A549 (cell line): ENCODE data around the gene ACACA. TPM values are rescaled to one million over a fixed set of nuclear protein-coding genes. Genes with fewer than 3 reads are reported as not detected.

Source experiments
- ATAC-seq, 2 experiments: fragments of 200-7000 bp in 1 of 2; fragments of >200 bp in 1 of 2; cut with Nextera tagmentation in 1 of 2; cut with Tn5 transposase in 1 of 2; 3 replicates each; pipeline versions ENCODE4 v1.8.0 to v1.9.1; 2018 to 2020; ENCODE audit warnings: mild to moderate bottlenecking in 1 of 2, moderate library complexity in 1 of 2
- CTCF ChIA-PET: fragments of 300-600 bp; sonication (Branson Sonifier 250); formaldehyde crosslinking; extraction: SDS; loops from one replicate; lab custom pipeline; 2021; ENCODE audit warnings: antibody characterized with exemption, inconsistent platforms; lab: Yijun Ruan, JAX
- POLR2A ChIA-PET: fragments of 350-600 bp; formaldehyde crosslinking; extraction: SDS; loops from one replicate; lab custom pipeline; 2021; ENCODE audit warnings: antibody characterized with exemption, inconsistent platforms; lab: Yijun Ruan, JAX
- DNase-seq, 2 experiments: peaks; one replicate each; pipeline versions ENCODE4 v3.0.0 to v3.0.0-alpha.2; 2011 to 2016; ENCODE audit warnings: low read depth in 1 of 2, low spot score in 1 of 2
- FAIRE-seq: peaks from 2 replicates; lab custom pipeline; 2011; peaks lifted over from hg19 to GRCh38; lab: Jason Lieb, UNC
- H3K27ac ChIP-seq, 2 experiments: fragments of >200 bp; sonication (Bioruptor Twin); formaldehyde crosslinking; 3 replicates each; pipeline ENCODE4 v1.5.1; 2016 to 2017
- H3K4me1 ChIP-seq: fragments of >200 bp; sonication (Bioruptor Twin); formaldehyde crosslinking; 3 replicates; pipeline ENCODE4 v1.6.1; 2016
- H3K4me2 ChIP-seq: fragments of >200 bp; sonication (Bioruptor Twin); formaldehyde crosslinking; 3 replicates; pipeline ENCODE4 v1.6.1; 2016
- H3K4me3 ChIP-seq: fragments of >200 bp; sonication (Bioruptor Twin); formaldehyde crosslinking; 3 replicates; pipeline ENCODE4 v1.5.1; 2016
- H3K9me3 ChIP-seq: fragments of >200 bp; sonication (Bioruptor Twin); formaldehyde crosslinking; 3 replicates; pipeline ENCODE4 v1.6.1; 2016
- BHLHE40 ChIP-seq: IDR thresholded peaks from 2 replicates; pipeline ENCODE4 v1.6.1; 2012; ENCODE audit warnings: low read depth, low read length, inconsistent platforms
- CHD2 ChIP-seq: fragments of 150-350 bp; IDR thresholded peaks from 2 replicates; pipeline ENCODE4 v1.6.1; 2014; ENCODE audit warnings: low read length; ENCODE audit not compliant: partially characterized antibody
- ESRRA ChIP-seq: fragments of 150-350 bp; IDR thresholded peaks from 2 replicates; pipeline ENCODE4 v1.6.1; 2014; ENCODE audit warnings: mild to moderate bottlenecking, low read length, borderline replicate concordance
- HES2 ChIP-seq: fragments of >200 bp; sonication (Bioruptor Twin); formaldehyde crosslinking; IDR thresholded peaks from 2 replicates; pipeline ENCODE4 v1.6.1; 2016
- HOXA7 ChIP-seq: fragments of 250-450 bp; sonication (Bioruptor Pico); IDR thresholded peaks from 2 replicates; pipeline ENCODE4 v1.5.0; 2020; ENCODE audit warnings: mild to moderate bottlenecking, moderate library complexity
- HOXB13 ChIP-seq: fragments of 250-450 bp; sonication (Bioruptor Pico); IDR thresholded peaks from 2 replicates; pipeline ENCODE4 v1.5.0; 2020; ENCODE audit warnings: low read depth, mild to moderate bottlenecking, moderate library complexity
- HOXB5 ChIP-seq: fragments of 250-450 bp; sonication (Bioruptor Pico); IDR thresholded peaks from 2 replicates; pipeline ENCODE4 v1.5.0; 2020; ENCODE audit warnings: mild to moderate bottlenecking, moderate library complexity
- JUN ChIP-seq, 2 experiments: fragments of >200 bp; sonication (Bioruptor Twin); formaldehyde crosslinking; IDR thresholded peaks; 2 replicates in 1 of 2; 3 replicates in 1 of 2; pipeline ENCODE4 v1.6.1; 2016 to 2017
- JUNB ChIP-seq: fragments of >200 bp; sonication (Bioruptor Twin); formaldehyde crosslinking; IDR thresholded peaks from 2 replicates; pipeline ENCODE4 v1.6.1; 2016
- KDM1A ChIP-seq: fragments of 200-600 bp; sonication (generic); IDR thresholded peaks from 2 replicates; pipeline ENCODE4 v1.6.1; 2016; ENCODE audit warnings: low read depth, mild to moderate bottlenecking
- KDM5A ChIP-seq: fragments of 200-600 bp; sonication (generic); IDR thresholded peaks from 2 replicates; pipeline ENCODE4 v1.6.1; 2016; ENCODE audit warnings: antibody characterized with exemption, mild to moderate bottlenecking
- MYC ChIP-seq: IDR thresholded peaks from 2 replicates; pipeline ENCODE4 v1.6.1; 2012; ENCODE audit warnings: mild to moderate bottlenecking, inconsistent platforms, low read length, improper control_type of control experiment, borderline replicate concordance
- NFE2L2 ChIP-seq: fragments of 150-350 bp; conservative IDR thresholded peaks from 2 replicates; pipeline ENCODE4 v1.6.1; 2014; ENCODE audit warnings: low read length
- PBX3 ChIP-seq: IDR thresholded peaks from 2 replicates; pipeline ENCODE4 v1.6.1; 2012
- PHF8 ChIP-seq: fragments of 200-600 bp; sonication (generic); IDR thresholded peaks from 2 replicates; pipeline ENCODE4 v1.6.1; 2016; ENCODE audit warnings: low read depth, mild to moderate bottlenecking, antibody characterized with exemption, moderate library complexity, borderline replicate concordance
- POLR2AphosphoS2 ChIP-seq: conservative IDR thresholded peaks from 2 replicates; pipeline ENCODE4 v1.6.1; 2012; ENCODE audit warnings: low read length, improper control_type of control experiment, inconsistent platforms
- USF2 ChIP-seq: fragments of 450-650 bp; IDR thresholded peaks from 2 replicates; pipeline ENCODE4 v1.6.1; 2014; ENCODE audit warnings: antibody characterized with exemption
- ZC3H11A ChIP-seq: fragments of 450-650 bp; IDR thresholded peaks from 2 replicates; pipeline ENCODE4 v1.6.1; 2014; ENCODE audit warnings: antibody characterized with exemption, mild to moderate bottlenecking
- WGBS: methylation state at CpG from one replicate; pipeline ENCODE4 v1.1.6; 2017; ENCODE audit errors: missing lambda C conversion rate; 5-methylcytosine and 5-hydroxymethylcytosine counted together
- polyA plus RNA-seq, 4 experiments: library from polyadenylated mRNA; depleted of rRNA in 3 of 4; stranded (reverse); fragments of >200 nt; fragmentation: RNase III in 1 of 4; extraction: RNeasy Plus Mini Kit Qiagen cat#74134 plus additional on column Dnase treatment in 1 of 4; gene quantifications; 2 replicates in 3 of 4; 3 replicates in 1 of 4; pipeline ENCODE4 v1.2.3, GENCODE V29; 2011 to 2017

Gene ACACA
- polyA plus RNA-seq, 2 of the 4 experiments (the other 2 are of a cell fraction): 51.8 to 112 TPM

- ATAC-seq (no peak), FAIRE-seq (no peak), DNase-seq (no peak)
- CTCF ChIA-PET: interaction anchor here (0.9 to 1.2 kb wide), 2 partner anchors 29 to 84 kb away, joined by 3 to 4 read pairs; no protein-coding TSS in a partner anchor
- Histone ChIP-seq H3K9me3 (no peaks in the 10 kb centered on the region), H3K4me3 (no peak overlapping the region), H3K4me2 (no peak overlapping the region; the same call in 2 of the 3 replicates), H3K4me1 (peaks cover 10% of the 10 kb centered on the region; the same call in 1 of the 3 replicates), H3K27ac (no peak overlapping the region)
- no peak for TF ChIP-seq PHF8
- no peak for TF ChIP-seq JUN (IDR thresholded peaks at IDR 0.05)
- no peak for TF ChIP-seq HES2
- no peak for TF ChIP-seq NFE2L2
- no peak for TF ChIP-seq HOXB5 (CRISPR knock-in tag)
- TF ChIP-seq USF2: no peak
- no peak for TF ChIP-seq ESRRA
- no peak for TF ChIP-seq POLR2AphosphoS2
- no peak for TF ChIP-seq MYC
- no peak for TF ChIP-seq PBX3
- no peak for TF ChIP-seq BHLHE40
- TF ChIP-seq CHD2: no peak
- no peak for TF ChIP-seq HOXA7 (CRISPR knock-in tag)
- 88% methylated on average over 16 of the region's 16 CpGs for WGBS
- POLR2A ChIA-PET: no interaction called here
These were observed 274.7 kb downstream of the ACACA start for GRCh38 chr17:37131669-37132611.

GRCh38 chr17:37130984-37131446, 275.6 kb downstream of the ACACA start:
- FAIRE-seq: no peak
- Histone ChIP-seq H3K4me3 (no peak overlapping the region), H3K4me1 (peaks cover 10% of the 10 kb centered on the region; the same call in 1 of the 3 replicates), H3K9me3 (no peaks in the 10 kb centered on the region), H3K27ac (no peak overlapping the region), H3K4me2 (no peak overlapping the region; the same call in 2 of the 3 replicates)
- DNase-seq: no peak
- ATAC-seq: no peak
- ChIA-PET POLR2A (no interaction called here), CTCF (interaction anchor here (0.9 kb wide), 1 partner anchor 28 kb away, joined by 4 read pairs; no protein-coding TSS in a partner anchor)
- WGBS: 79% methylated on average over 3 of the region's 3 CpGs
- TF ChIP-seq ZC3H11A (no peak), HOXB5 (CRISPR knock-in tag) (no peak), NFE2L2 (no peak), KDM1A (no peak), KDM5A (no peak), JUNB (no peak), HOXB13 (CRISPR knock-in tag) (no peak), HES2 (no peak), MYC (no peak), PBX3 (no peak)
